CD4-positive, alpha-beta T cell (primary cell): ENCODE results near the gene GPR31. TPM values are rescaled to one million over a fixed set of nuclear protein-coding genes. Genes with fewer than 3 reads are reported as not detected.

Experiments
- ATAC-seq: fragments of 200-7000 bp; cut with Tn5 transposase; one replicate; pipeline ENCODE4 v1.10.0; 2022; ENCODE audit warnings: mild to moderate bottlenecking; ENCODE audit not compliant: poor library complexity
- CTCF ChIA-PET: fragments of 350-600 bp; sonication (Branson Sonifier 250); formaldehyde crosslinking; loops from one replicate; lab custom pipeline; 2021; ENCODE audit warnings: antibody characterized with exemption, inconsistent platforms; lab: Charles Lee
- POLR2A ChIA-PET: fragments of 350-600 bp; sonication (Branson Sonifier 250); formaldehyde crosslinking; loops from one replicate; lab custom pipeline; 2021; ENCODE audit warnings: antibody characterized with exemption, inconsistent platforms; lab: Charles Lee
- DNase-seq, 14 experiments: peaks; one replicate each; pipeline ENCODE4 v3.0.0-alpha.2; 2013 to 2020; ENCODE audit warnings: mixed read lengths in 2 of 14
- H3K27ac ChIP-seq, 2 donors: one replicate each; pipeline versions ENCODE4 v1.5.1 to v1.7.0; 2013; ENCODE audit warnings: low read length in 2 of 2, low read depth in 1 of 2, mild to moderate bottlenecking in 1 of 2
- H3K27me3 ChIP-seq, 2 experiments: 1 replicate in 1 of 2; 2 replicates in 1 of 2; pipeline versions ENCODE4 v1.6.1 to v1.7.0; 2013; ENCODE audit warnings: low read length in 2 of 2, control low read depth in 1 of 2, mild to moderate bottlenecking in 1 of 2, moderate library complexity in 1 of 2; ENCODE audit not compliant: insufficient read depth in 2 of 2, control insufficient read depth in 1 of 2
- H3K36me3 ChIP-seq: one replicate; pipeline ENCODE4 v1.6.1; 2013; ENCODE audit warnings: low read length, control low read depth; ENCODE audit not compliant: insufficient read depth
- H3K4me1 ChIP-seq: one replicate; pipeline ENCODE4 v1.6.1; 2013; ENCODE audit warnings: low read length, control low read depth; ENCODE audit not compliant: insufficient read depth
- H3K4me3 ChIP-seq: one replicate; pipeline ENCODE4 v1.5.1; 2013; ENCODE audit warnings: mild to moderate bottlenecking, low read length, moderate library complexity
- H3K9me3 ChIP-seq, 2 experiments: 1 replicate in 1 of 2; 2 replicates in 1 of 2; pipeline versions ENCODE4 v1.6.1 to v1.7.0; 2013; ENCODE audit warnings: low read length in 2 of 2, mild to moderate bottlenecking in 2 of 2, control low read depth in 1 of 2, moderate library complexity in 1 of 2; ENCODE audit not compliant: control insufficient read depth in 1 of 2, insufficient read depth in 1 of 2
- H3K27ac Mint-ChIP-seq: one replicate; pipeline ENCODE4 v1.8.0; 2020; ENCODE audit warnings: mixed read lengths
- H3K27me3 Mint-ChIP-seq: one replicate; pipeline ENCODE4 v1.8.0; 2021; ENCODE audit warnings: mixed read lengths
- H3K36me3 Mint-ChIP-seq: one replicate; pipeline ENCODE4 v1.8.0; 2021; ENCODE audit warnings: low read depth, mixed read lengths
- H3K4me1 Mint-ChIP-seq: one replicate; pipeline ENCODE4 v1.8.0; 2021; ENCODE audit warnings: low read depth, mixed read lengths
- H3K4me3 Mint-ChIP-seq: one replicate; pipeline ENCODE4 v1.8.0; 2020; ENCODE audit warnings: mild to moderate bottlenecking, mixed read lengths
- H3K9me3 Mint-ChIP-seq: one replicate; pipeline ENCODE4 v1.8.0; 2020; ENCODE audit warnings: mixed read lengths
- CTCF ChIP-seq: fragments of 200-600 bp; IDR thresholded peaks from one replicate; pipeline ENCODE4 v1.8.0; 2022; ENCODE audit warnings: antibody characterized with exemption, mild to moderate bottlenecking
- intact Hi-C, 2 experiments: fragments of 100-400 bp; cut with DNase I in 1 of 2; cut with micrococcal nuclease in 1 of 2; formaldehyde crosslinking; loops; one replicate each; pipeline versions ENCODE4 v1.15.1 to v1.9.0; 2023 to 2025; cut with DNase I, micrococcal nuclease
- total RNA-seq, 174 experiments: library from RNA in 2 of 174; stranded (reverse) in 2 of 174; gene quantifications; one replicate each; pipeline ENCODE4 v1.2.3 and lab custom pipeline; 2021 to 2026

The GPR31 gene
- total RNA-seq, 2 experiments from 2014 or later: not detected

GRCh38 chr6:167148021-167148420, 9.8 kb downstream of the GPR31 start:
- H3K4me1 Mint-ChIP-seq: peaks cover 5% of the 10 kb centered on the region
- Histone ChIP-seq H3K9me3 (no peaks in the 10 kb centered on the region), H3K4me3 (no peak overlapping the region), H3K27ac (no peak overlapping the region), H3K36me3 (no peaks in the 10 kb centered on the region), H3K27me3 (no peaks in the 10 kb centered on the region), H3K4me1 (peaks cover 4% of the 10 kb centered on the region)
- H3K27me3 Mint-ChIP-seq: peaks cover 6% of the 10 kb centered on the region
- H3K36me3 Mint-ChIP-seq: no peaks in the 10 kb centered on the region
- ChIA-PET POLR2A (no interaction called here), CTCF (no interaction called here)
- ATAC-seq (no peak), DNase-seq (no peak)
- TF ChIP-seq CTCF: no peak
- no peaks in the 10 kb centered on the region for H3K9me3 Mint-ChIP-seq
- intact Hi-C loops: no loop called here
- H3K27ac Mint-ChIP-seq: no peak overlapping the region
- no peak overlapping the region for H3K4me3 Mint-ChIP-seq

GRCh38 chr6:167146977-167147376, 10.8 kb downstream of the GPR31 start:
- no peak overlapping the region for H3K4me3 Mint-ChIP-seq
- no peak overlapping the region for H3K27ac Mint-ChIP-seq
- H3K4me1 Mint-ChIP-seq: peaks cover 4% of the 10 kb centered on the region
- Histone ChIP-seq H3K4me3 (no peak overlapping the region), H3K27me3 (no peaks in the 10 kb centered on the region), H3K4me1 (peaks cover 7% of the 10 kb centered on the region), H3K9me3 (no peaks in the 10 kb centered on the region), H3K27ac (no peak overlapping the region), H3K36me3 (no peaks in the 10 kb centered on the region)
- TF ChIP-seq CTCF: no peak
- H3K9me3 Mint-ChIP-seq: no peaks in the 10 kb centered on the region
- ATAC-seq (no peak), DNase-seq (no peak)
- POLR2A ChIA-PET: no interaction called here
- H3K36me3 Mint-ChIP-seq: no peaks in the 10 kb centered on the region
- CTCF ChIA-PET: no interaction called here
- intact Hi-C loops: no loop called here
- peaks cover 6% of the 10 kb centered on the region for H3K27me3 Mint-ChIP-seq

- intact Hi-C loops: no loop called here
- ATAC-seq: no peak
- Histone ChIP-seq H3K4me1 (peaks cover 14% of the 10 kb centered on the region), H3K27me3 (no peaks in the 10 kb centered on the region), H3K36me3 (no peaks in the 10 kb centered on the region), H3K9me3 (no peaks in the 10 kb centered on the region), H3K4me3 (no peak overlapping the region), H3K27ac (no peak overlapping the region)
- no peak for DNase-seq
- no peak for TF ChIP-seq CTCF
- peaks cover 6% of the 10 kb centered on the region for H3K27me3 Mint-ChIP-seq
- H3K27ac Mint-ChIP-seq: no peak overlapping the region
- no peaks in the 10 kb centered on the region for H3K36me3 Mint-ChIP-seq
- H3K9me3 Mint-ChIP-seq: no peaks in the 10 kb centered on the region
- ChIA-PET CTCF (no interaction called here), POLR2A (no interaction called here)
- peaks cover 9% of the 10 kb centered on the region for H3K4me1 Mint-ChIP-seq
- H3K4me3 Mint-ChIP-seq: no peak overlapping the region
These were observed 11.6 kb downstream of the GPR31 start for GRCh38 chr6:167146135-167146534.
